K562 (cell line): ENCODE measurements around the gene RITA1. TPM values are rescaled to one million over a fixed set of nuclear protein-coding genes. Genes with fewer than 3 reads are reported as not detected.

ENCODE experiments used
- ARID1B ChIP-seq: fragments of 450-650 bp; IDR thresholded peaks from 2 replicates; pipeline ENCODE4 v1.6.1; 2016; ENCODE audit warnings: antibody characterized with exemption, mild to moderate bottlenecking, inconsistent platforms
- BCOR ChIP-seq: fragments of 450-650 bp; IDR thresholded peaks from 2 replicates; pipeline ENCODE4 v1.6.1; 2016
- CBX3 ChIP-seq, 2 experiments: IDR thresholded peaks; 1 replicate in 1 of 2; 2 replicates in 1 of 2; pipeline ENCODE4 v1.6.1; 2012; ENCODE audit warnings: inconsistent platforms in 2 of 2, low read length in 2 of 2, borderline replicate concordance in 1 of 2, control low read depth in 1 of 2
- CHD2 ChIP-seq: IDR thresholded peaks from 2 replicates; pipeline ENCODE4 v1.6.1; 2011; ENCODE audit warnings: low read depth, low read length
- CREB1 ChIP-seq, 2 experiments: sonication (generic) in 1 of 2; formaldehyde crosslinking in 1 of 2; IDR thresholded peaks; 2 replicates each; pipeline versions ENCODE4 v1.6.1 to v1.8.0; 2012 to 2022; ENCODE audit warnings: inconsistent platforms in 1 of 2, mild to moderate bottlenecking in 1 of 2, missing genetic modification reagents in 1 of 2, moderate library complexity in 1 of 2
- CSDE1 ChIP-seq, 2 experiments: fragments of 450-650 bp; IDR thresholded peaks; 2 replicates each; pipeline ENCODE4 v1.6.1; 2016; ENCODE audit warnings: mild to moderate bottlenecking in 1 of 2
- EGR1 ChIP-seq: fragments of 450-650 bp; conservative IDR thresholded peaks from 2 replicates; pipeline ENCODE4 v1.6.1; 2017; ENCODE audit warnings: mild to moderate bottlenecking
- ETV6 ChIP-seq, 3 experiments: fragments of 150-350 bp in 1 of 3; sonication (generic) in 1 of 3; formaldehyde crosslinking in 1 of 3; IDR thresholded peaks; 2 replicates each; pipeline versions ENCODE4 v1.6.1 to v1.8.0; 2014 to 2022; ENCODE audit warnings: borderline replicate concordance in 2 of 3, low read depth in 2 of 3, antibody characterized with exemption in 1 of 3, low read length in 1 of 3, mild to moderate bottlenecking in 1 of 3, missing genetic modification reagents in 1 of 3
- MTA3 ChIP-seq: fragments of 450-650 bp; formaldehyde crosslinking; IDR thresholded peaks from 2 replicates; pipeline ENCODE4 v1.6.1; 2017; ENCODE audit warnings: mild to moderate bottlenecking, borderline replicate concordance
- NELFE ChIP-seq: IDR thresholded peaks from 2 replicates; pipeline ENCODE4 v1.6.1; 2011; ENCODE audit warnings: mild to moderate bottlenecking; ENCODE audit not compliant: insufficient read depth, insufficient read length
- NRF1 ChIP-seq, 2 experiments: fragments of 450-650 bp; IDR thresholded peaks in 1 of 2; conservative IDR thresholded peaks in 1 of 2; 2 replicates each; pipeline ENCODE4 v1.6.1; 2014; ENCODE audit warnings: mild to moderate bottlenecking in 2 of 2
- PURB ChIP-seq: sonication (generic); formaldehyde crosslinking; IDR thresholded peaks from 2 replicates; pipeline ENCODE4 v1.9.0; 2021; ENCODE audit warnings: low read depth, mild to moderate bottlenecking, missing genetic modification reagents
- RAD51 ChIP-seq: fragments of 450-650 bp; IDR thresholded peaks from 2 replicates; pipeline ENCODE4 v1.7.1; 2016; ENCODE audit warnings: low read depth, mild to moderate bottlenecking, borderline replicate concordance
- SREBF1 ChIP-seq: fragments of 150-350 bp; IDR thresholded peaks from 2 replicates; pipeline ENCODE4 v1.6.1; 2014; ENCODE audit warnings: antibody characterized with exemption, low read depth, low read length, borderline replicate concordance
- STAT6 ChIP-seq: sonication (generic); formaldehyde crosslinking; IDR thresholded peaks from 2 replicates; pipeline ENCODE4 v1.8.1; 2023; ENCODE audit warnings: mild to moderate bottlenecking, missing genetic modification reagents
- TBL1XR1 ChIP-seq, 2 experiments: IDR thresholded peaks; 2 replicates each; pipeline ENCODE4 v1.6.1; 2012; ENCODE audit warnings: improper control_type of control experiment in 2 of 2, low read length in 2 of 2, mild to moderate bottlenecking in 1 of 2
- U2AF1 ChIP-seq: fragments of 200-400 bp; formaldehyde crosslinking; optimal IDR thresholded peaks from 2 replicates; pipeline ENCODE3; 2017; ENCODE audit warnings: mild to moderate bottlenecking, low read depth, low read length, moderate library complexity
- ZBTB17 ChIP-seq: fragments of 450-650 bp; formaldehyde crosslinking; IDR thresholded peaks from 2 replicates; pipeline ENCODE4 v1.4.0; 2020; ENCODE audit warnings: mild to moderate bottlenecking
- ZBTB7A ChIP-seq: IDR thresholded peaks from 2 replicates; pipeline ENCODE4 v1.6.1; 2011; ENCODE audit warnings: low read depth, mild to moderate bottlenecking, low read length, moderate library complexity, borderline replicate concordance; ENCODE audit not compliant: control insufficient read depth
- ZFX ChIP-seq: sonication (generic); formaldehyde crosslinking; IDR thresholded peaks from 2 replicates; pipeline ENCODE4 v1.8.0; 2022; ENCODE audit warnings: mild to moderate bottlenecking, missing genetic modification reagents, moderate library complexity
- ZNF121 ChIP-seq: sonication (generic); formaldehyde crosslinking; conservative IDR thresholded peaks from 2 replicates; pipeline ENCODE4 v1.8.0; 2022; ENCODE audit warnings: missing genetic modification reagents
- ZNF174 ChIP-seq: fragments of 250-450 bp; sonication (Bioruptor Pico); IDR thresholded peaks from 2 replicates; pipeline ENCODE4 v1.4.0; 2020; ENCODE audit warnings: mild to moderate bottlenecking
- ZNF212 ChIP-seq: fragments of 450-650 bp; formaldehyde crosslinking; IDR thresholded peaks from 2 replicates; pipeline ENCODE4 v1.4.0; 2020; ENCODE audit warnings: mild to moderate bottlenecking
- polyA plus RNA-seq, 8 experiments: library from polyadenylated mRNA; depleted of rRNA in 4 of 8; stranded (reverse) in 5 of 8; unstranded in 3 of 8; fragments of >200 nt; fragmentation: Nextera tagmentation in 2 of 8; fragmentation: Illumina TruSeq in 1 of 8; extraction: Ambion mirVana in 2 of 8; extraction: Trizol in 1 of 8; gene quantifications; 2 replicates each; pipeline versions ENCODE4 v1.2.1 to v1.2.3, GENCODE V29; 2011 to 2014; ENCODE audit warnings: inconsistent platforms in 1 of 8, missing spikeins in 1 of 8
- total RNA-seq, 7 experiments: library from RNA; depleted of rRNA in 6 of 7; stranded (reverse); fragments of >200 nt in 6 of 7; fragmentation: Illumina TruSeq in 2 of 7; extraction: Trizol in 2 of 7; gene quantifications; 2 replicates each; pipeline versions ENCODE4 v1.2.1 to v1.2.3, GENCODE V29; 2011 to 2021; ENCODE audit warnings: low replicate concordance in 1 of 7
- TF ChIP-seq, protein P1 (sequence below): fragments of 200-400 bp; formaldehyde crosslinking; IDR thresholded peaks from 2 replicates; pipeline ENCODE4 v1.6.1; 2017; ENCODE audit warnings: mild to moderate bottlenecking, low read depth, low read length, moderate library complexity

RITA1 gene
- total and polyA plus RNA-seq, 9 of the 15 experiments (the other 6 are each of a cell fraction or from before 2014, with no cell fraction given): 2.8 to 40.4 (median 18.0) TPM

DNA sequence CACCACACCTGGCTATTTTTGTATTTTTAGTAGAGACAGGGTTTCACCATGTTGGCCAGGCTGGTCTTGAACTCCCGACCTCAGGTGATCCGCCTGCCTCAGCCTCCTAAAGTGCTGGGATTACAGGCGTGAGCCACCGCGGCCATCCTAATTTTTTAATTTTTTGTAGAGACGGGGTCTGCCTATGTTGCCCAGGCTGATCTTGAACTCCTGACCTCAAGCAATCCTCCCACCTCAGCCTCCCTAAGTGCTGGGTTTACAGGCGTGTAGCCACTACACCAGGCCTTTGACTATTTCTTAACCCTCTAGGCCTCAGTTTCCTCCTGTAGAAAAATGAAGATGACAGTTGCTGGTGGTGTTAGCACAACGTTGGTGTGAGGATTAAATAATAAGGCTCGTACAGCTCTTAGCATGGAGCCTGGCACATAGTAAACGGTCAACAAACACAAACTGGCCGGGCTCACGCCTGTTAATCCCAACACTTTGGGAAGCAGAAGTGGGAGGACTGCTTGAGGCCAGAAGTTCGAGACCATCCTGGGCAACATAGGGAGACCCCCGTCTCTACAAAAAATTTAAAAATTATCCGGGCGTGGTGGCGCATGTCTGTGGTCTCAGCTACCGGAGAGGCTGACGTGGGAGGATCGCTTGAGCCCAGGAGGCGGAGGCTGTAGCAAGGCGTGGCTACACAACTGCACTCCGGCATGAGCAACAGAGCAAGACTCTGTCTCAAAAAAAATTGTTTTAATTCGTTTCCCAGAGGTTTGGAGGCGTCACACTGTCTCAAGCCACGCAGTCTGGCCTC lies 1.2 kb upstream of the RITA1 start (continued):
- TF ChIP-seq SREBF1 (no peak), STAT6 (no peak), MTA3 (no peak), ETV6 (IDR thresholded peaks at IDR 0.05; ENCODE audit: borderline replicate concordance in 1 of 2, low read depth in 2 of 2, low read length in 1 of 2) (no peak), ETV6 (CRISPR knock-in tag; IDR thresholded peaks at IDR 0.05; ENCODE audit: borderline replicate concordance) (no peak), ZNF121 (CRISPR knock-in tag) (peak; percentile 80), ZNF174 (CRISPR knock-in tag) (no peak), EGR1 (peak; percentile 58), ZFX (CRISPR knock-in tag) (no peak), ZBTB7A (no peak), BCOR (0 out of 2 replicates have a peak, but pooled peaks have one; percentile 7), CHD2 (no peak), ARID1B (0 out of 2 replicates have a peak, but pooled peaks have one; percentile 4), PURB (no peak), NRF1 (conservative IDR thresholded peaks at IDR 0.05 in 1 of 2, IDR thresholded peaks at IDR 0.05 in 1 of 2) (peak; percentile 83 to 85), CBX3 (IDR thresholded peaks at IDR 0.05; ENCODE audit: borderline replicate concordance in 1 of 2, low read length in 2 of 2) (no peak), CSDE1 (IDR thresholded peaks at IDR 0.05) (no peak), NELFE (no peak), CREB1 (IDR thresholded peaks at IDR 0.05) (no peak), CREB1 (CRISPR knock-in tag; IDR thresholded peaks at IDR 0.05) (no peak), U2AF1 (no peak), ZBTB17 (no peak), TBL1XR1 (IDR thresholded peaks at IDR 0.05; ENCODE audit: low read length in 2 of 2) (no peak), RAD51 (no peak), ZNF212 (CRISPR knock-in tag) (no peak)
- TF ChIP-seq, protein P1, sequence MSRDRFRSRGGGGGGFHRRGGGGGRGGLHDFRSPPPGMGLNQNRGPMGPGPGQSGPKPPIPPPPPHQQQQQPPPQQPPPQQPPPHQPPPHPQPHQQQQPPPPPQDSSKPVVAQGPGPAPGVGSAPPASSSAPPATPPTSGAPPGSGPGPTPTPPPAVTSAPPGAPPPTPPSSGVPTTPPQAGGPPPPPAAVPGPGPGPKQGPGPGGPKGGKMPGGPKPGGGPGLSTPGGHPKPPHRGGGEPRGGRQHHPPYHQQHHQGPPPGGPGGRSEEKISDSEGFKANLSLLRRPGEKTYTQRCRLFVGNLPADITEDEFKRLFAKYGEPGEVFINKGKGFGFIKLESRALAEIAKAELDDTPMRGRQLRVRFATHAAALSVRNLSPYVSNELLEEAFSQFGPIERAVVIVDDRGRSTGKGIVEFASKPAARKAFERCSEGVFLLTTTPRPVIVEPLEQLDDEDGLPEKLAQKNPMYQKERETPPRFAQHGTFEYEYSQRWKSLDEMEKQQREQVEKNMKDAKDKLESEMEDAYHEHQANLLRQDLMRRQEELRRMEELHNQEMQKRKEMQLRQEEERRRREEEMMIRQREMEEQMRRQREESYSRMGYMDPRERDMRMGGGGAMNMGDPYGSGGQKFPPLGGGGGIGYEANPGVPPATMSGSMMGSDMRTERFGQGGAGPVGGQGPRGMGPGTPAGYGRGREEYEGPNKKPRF: no peak
